HepG2 (cell line): ENCODE results near the gene HDHD3. TPM values are rescaled to one million over a fixed set of nuclear protein-coding genes. Genes with fewer than 3 reads are reported as not detected.

Experiments used
- ARID5B ChIP-seq: IDR thresholded peaks from 2 replicates; pipeline ENCODE4 v1.4.0; 2020; ENCODE audit warnings: mild to moderate bottlenecking, missing genetic modification reagents
- ARNTL ChIP-seq: sonication (generic); formaldehyde crosslinking; IDR thresholded peaks from 2 replicates; pipeline ENCODE4 v1.4.0; 2020; ENCODE audit warnings: mild to moderate bottlenecking, missing genetic modification reagents
- HCFC1 ChIP-seq: fragments of 150-350 bp; IDR thresholded peaks from 2 replicates; pipeline ENCODE4 v1.6.1; 2014; ENCODE audit warnings: low read depth, low read length
- HOXA9 ChIP-seq: sonication (generic); formaldehyde crosslinking; IDR thresholded peaks from 2 replicates; pipeline ENCODE4 v1.8.1; 2022; ENCODE audit warnings: missing genetic modification reagents, mild to moderate bottlenecking, moderate library complexity, borderline replicate concordance
- NCOR1 ChIP-seq: fragments of 200-600 bp; sonication (generic); IDR thresholded peaks from 2 replicates; pipeline ENCODE4 v1.7.0; 2017; ENCODE audit warnings: antibody characterized with exemption, low read length, borderline replicate concordance
- PRMT3 ChIP-seq: sonication (generic); formaldehyde crosslinking; IDR thresholded peaks from 2 replicates; pipeline ENCODE4 v1.8.1; 2022; ENCODE audit warnings: low read depth, mild to moderate bottlenecking, moderate library complexity, missing genetic modification reagents, borderline replicate concordance
- SKI ChIP-seq: fragments of 450-650 bp; IDR thresholded peaks from one replicate; pipeline ENCODE4 v1.6.1; 2018; ENCODE audit warnings: mild to moderate bottlenecking; ENCODE audit not compliant: partially characterized antibody
- SRY ChIP-seq: sonication (generic); formaldehyde crosslinking; IDR thresholded peaks from 2 replicates; pipeline ENCODE4 v1.8.0; 2022; ENCODE audit warnings: mild to moderate bottlenecking, missing genetic modification reagents
- TOPORS ChIP-seq: sonication (generic); formaldehyde crosslinking; IDR thresholded peaks from 2 replicates; pipeline ENCODE4 v1.8.0; 2023; ENCODE audit warnings: mild to moderate bottlenecking, missing genetic modification reagents
- ZGPAT ChIP-seq: IDR thresholded peaks from 2 replicates; pipeline ENCODE4 v1.6.1; 2016; ENCODE audit warnings: mild to moderate bottlenecking
- ZNF124 ChIP-seq: sonication (generic); formaldehyde crosslinking; IDR thresholded peaks from 2 replicates; pipeline ENCODE4 v1.4.0; 2020; ENCODE audit warnings: missing genetic modification reagents
- ZNF484 ChIP-seq: sonication (generic); formaldehyde crosslinking; IDR thresholded peaks from 2 replicates; pipeline ENCODE4 v1.5.1; 2020; ENCODE audit warnings: mild to moderate bottlenecking, low read depth, missing genetic modification reagents, borderline replicate concordance
- ZNF660 ChIP-seq: sonication (generic); formaldehyde crosslinking; IDR thresholded peaks from 2 replicates; pipeline ENCODE4 v1.5.1; 2020; ENCODE audit warnings: mild to moderate bottlenecking, low read depth, missing genetic modification reagents, borderline replicate concordance
- polyA plus RNA-seq, 8 experiments: library from polyadenylated mRNA; depleted of rRNA in 3 of 8; stranded (reverse) in 7 of 8; unstranded in 1 of 8; fragments of >200 nt; fragmentation: Illumina TruSeq in 4 of 8; extraction: Trizol in 4 of 8; gene quantifications; 2 replicates each; pipeline versions ENCODE4 v1.2.1 to v1.2.3, GENCODE V29; 2011 to 2016; ENCODE audit warnings: low read depth in 4 of 8, missing spikeins in 1 of 8, mixed read lengths in 1 of 8; ENCODE audit not compliant: insufficient read depth in 1 of 8
- total RNA-seq, 5 experiments: library from RNA; depleted of rRNA; stranded (reverse); fragments of >200 nt; fragmentation: Illumina TruSeq; extraction: Trizol; gene quantifications; 2 replicates each; pipeline ENCODE4 v1.2.3, GENCODE V29; 2016; ENCODE audit warnings: low read depth in 1 of 5
- TF ChIP-seq, protein P1 (sequence below): sonication (generic); formaldehyde crosslinking; IDR thresholded peaks from 2 replicates; pipeline ENCODE4 v1.4.0; 2020; ENCODE audit warnings: missing genetic modification reagents, borderline replicate concordance
- TF ChIP-seq, protein P2 (sequence below): IDR thresholded peaks from 2 replicates; pipeline ENCODE4 v1.6.1; 2016; ENCODE audit warnings: mild to moderate bottlenecking, missing biosample characterization, missing genetic modification reagents
- TF ChIP-seq, protein P3 (sequence below): sonication (generic); formaldehyde crosslinking; IDR thresholded peaks from 2 replicates; pipeline ENCODE4 v1.4.0; 2020; ENCODE audit warnings: missing genetic modification reagents, borderline replicate concordance

The HDHD3 gene
- total and polyA plus RNA-seq, 2 of the 13 experiments (the other 11 are each of a cell fraction or from before 2014, with no cell fraction given) = 23.1 to 38.5 TPM

- TF ChIP-seq ARNTL (CRISPR knock-in tag) (peak; percentile 77), PRMT3 (no peak), ZNF124 (CRISPR knock-in tag) (0 out of 2 replicates have a peak, but pooled peaks have one; percentile 48), TOPORS (CRISPR knock-in tag) (no peak), ARID5B (peak; percentile 96), SKI (peak; percentile 90), HOXA9 (CRISPR knock-in tag) (no peak), ZGPAT (peak; percentile 87), HCFC1 (no peak), SRY (CRISPR knock-in tag) (no peak), ZNF660 (no peak), ZNF484 (CRISPR knock-in tag) (no peak), NCOR1 (peak; percentile 75; the same call in 1 of the 2 replicates)
- TF ChIP-seq, protein P1, sequence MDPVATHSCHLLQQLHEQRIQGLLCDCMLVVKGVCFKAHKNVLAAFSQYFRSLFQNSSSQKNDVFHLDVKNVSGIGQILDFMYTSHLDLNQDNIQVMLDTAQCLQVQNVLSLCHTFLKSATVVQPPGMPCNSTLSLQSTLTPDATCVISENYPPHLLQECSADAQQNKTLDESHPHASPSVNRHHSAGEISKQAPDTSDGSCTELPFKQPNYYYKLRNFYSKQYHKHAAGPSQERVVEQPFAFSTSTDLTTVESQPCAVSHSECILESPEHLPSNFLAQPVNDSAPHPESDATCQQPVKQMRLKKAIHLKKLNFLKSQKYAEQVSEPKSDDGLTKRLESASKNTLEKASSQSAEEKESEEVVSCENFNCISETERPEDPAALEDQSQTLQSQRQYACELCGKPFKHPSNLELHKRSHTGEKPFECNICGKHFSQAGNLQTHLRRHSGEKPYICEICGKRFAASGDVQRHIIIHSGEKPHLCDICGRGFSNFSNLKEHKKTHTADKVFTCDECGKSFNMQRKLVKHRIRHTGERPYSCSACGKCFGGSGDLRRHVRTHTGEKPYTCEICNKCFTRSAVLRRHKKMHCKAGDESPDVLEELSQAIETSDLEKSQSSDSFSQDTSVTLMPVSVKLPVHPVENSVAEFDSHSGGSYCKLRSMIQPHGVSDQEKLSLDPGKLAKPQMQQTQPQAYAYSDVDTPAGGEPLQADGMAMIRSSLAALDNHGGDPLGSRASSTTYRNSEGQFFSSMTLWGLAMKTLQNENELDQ (CRISPR knock-in tag) = no peak
- TF ChIP-seq, protein P2, sequence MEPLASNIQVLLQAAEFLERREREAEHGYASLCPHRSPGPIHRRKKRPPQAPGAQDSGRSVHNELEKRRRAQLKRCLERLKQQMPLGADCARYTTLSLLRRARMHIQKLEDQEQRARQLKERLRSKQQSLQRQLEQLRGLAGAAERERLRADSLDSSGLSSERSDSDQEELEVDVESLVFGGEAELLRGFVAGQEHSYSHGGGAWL (CRISPR knock-in tag) = no peak
- TF ChIP-seq, protein P3, sequence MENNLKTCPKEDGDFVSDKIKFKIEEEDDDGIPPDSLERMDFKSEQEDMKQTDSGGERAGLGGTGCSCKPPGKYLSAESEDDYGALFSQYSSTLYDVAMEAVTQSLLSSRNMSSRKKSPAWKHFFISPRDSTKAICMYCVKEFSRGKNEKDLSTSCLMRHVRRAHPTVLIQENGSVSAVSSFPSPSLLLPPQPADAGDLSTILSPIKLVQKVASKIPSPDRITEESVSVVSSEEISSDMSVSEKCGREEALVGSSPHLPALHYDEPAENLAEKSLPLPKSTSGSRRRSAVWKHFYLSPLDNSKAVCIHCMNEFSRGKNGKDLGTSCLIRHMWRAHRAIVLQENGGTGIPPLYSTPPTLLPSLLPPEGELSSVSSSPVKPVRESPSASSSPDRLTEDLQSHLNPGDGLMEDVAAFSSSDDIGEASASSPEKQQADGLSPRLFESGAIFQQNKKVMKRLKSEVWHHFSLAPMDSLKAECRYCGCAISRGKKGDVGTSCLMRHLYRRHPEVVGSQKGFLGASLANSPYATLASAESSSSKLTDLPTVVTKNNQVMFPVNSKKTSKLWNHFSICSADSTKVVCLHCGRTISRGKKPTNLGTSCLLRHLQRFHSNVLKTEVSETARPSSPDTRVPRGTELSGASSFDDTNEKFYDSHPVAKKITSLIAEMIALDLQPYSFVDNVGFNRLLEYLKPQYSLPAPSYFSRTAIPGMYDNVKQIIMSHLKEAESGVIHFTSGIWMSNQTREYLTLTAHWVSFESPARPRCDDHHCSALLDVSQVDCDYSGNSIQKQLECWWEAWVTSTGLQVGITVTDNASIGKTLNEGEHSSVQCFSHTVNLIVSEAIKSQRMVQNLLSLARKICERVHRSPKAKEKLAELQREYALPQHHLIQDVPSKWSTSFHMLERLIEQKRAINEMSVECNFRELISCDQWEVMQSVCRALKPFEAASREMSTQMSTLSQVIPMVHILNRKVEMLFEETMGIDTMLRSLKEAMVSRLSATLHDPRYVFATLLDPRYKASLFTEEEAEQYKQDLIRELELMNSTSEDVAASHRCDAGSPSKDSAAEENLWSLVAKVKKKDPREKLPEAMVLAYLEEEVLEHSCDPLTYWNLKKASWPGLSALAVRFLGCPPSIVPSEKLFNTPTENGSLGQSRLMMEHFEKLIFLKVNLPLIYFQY (CRISPR knock-in tag) = no peak
Measured at GRCh38 chr9:113395000-113395861, 18.4 kb upstream of the HDHD3 start (continued).
